IMR-90 (cell line): ENCODE measurements around the gene PUDP. TPM values are rescaled to one million over a fixed set of nuclear protein-coding genes. Genes with fewer than 3 reads are reported as not detected.

Source experiments
- ATAC-seq: fragments of 200-7000 bp; cut with Tn5 transposase; 2 replicates; pipeline ENCODE4 v1.9.1; 2020; ENCODE audit warnings: low read depth, mild to moderate bottlenecking, moderate library complexity
- BruUV-seq: library from RNA; stranded (reverse); fragments of 400-500 nt; replicated peaks from 2 replicates; lab custom pipeline; 2021; lab: Mats Ljungman, UMichigan
- CTCF ChIA-PET: fragments of 300-600 bp; formaldehyde crosslinking; extraction: SDS; loops from one replicate; lab custom pipeline; 2021; ENCODE audit warnings: antibody characterized with exemption; lab: Yijun Ruan, JAX
- POLR2A ChIA-PET: fragments of 300-600 bp; sonication (Branson Sonifier 250); formaldehyde crosslinking; loops from one replicate; lab custom pipeline; 2022; ENCODE audit warnings: antibody characterized with exemption; ENCODE audit not compliant: unreplicated experiment; lab: Charles Lee
- DNase-seq: peaks from one replicate; pipeline ENCODE4 v3.0.0; 2013
- H2AFZ ChIP-seq: replicated peaks from 2 replicates; pipeline ENCODE3; 2013; ENCODE audit warnings: low read length, mild to moderate bottlenecking; ENCODE audit not compliant: poor library complexity
- H2AK5ac ChIP-seq: 2 replicates; pipeline ENCODE4 v1.6.1; 2013; ENCODE audit warnings: low read depth, low read length, inconsistent platforms
- H2AK9ac ChIP-seq: replicated peaks from 2 replicates; pipeline ENCODE3; 2013; ENCODE audit warnings: mild to moderate bottlenecking, low read depth, low read length, moderate library complexity; ENCODE audit not compliant: poor library complexity
- H2BK120ac ChIP-seq: 2 replicates; pipeline ENCODE4 v1.6.1; 2013; ENCODE audit warnings: low read depth, low read length, inconsistent platforms
- H2BK15ac ChIP-seq: 3 replicates; pipeline ENCODE4 v1.6.1; 2013; ENCODE audit warnings: low read depth, low read length, inconsistent platforms
- H2BK20ac ChIP-seq: 2 replicates; pipeline ENCODE4 v1.6.1; 2013; ENCODE audit warnings: low read depth, mild to moderate bottlenecking, inconsistent platforms, low read length, moderate library complexity
- H2BK5ac ChIP-seq: 2 replicates; pipeline ENCODE4 v1.6.1; 2013; ENCODE audit warnings: mild to moderate bottlenecking, low read depth, low read length, inconsistent platforms; ENCODE audit not compliant: poor library complexity, severe bottlenecking
- H3K14ac ChIP-seq: replicated peaks from 2 replicates; pipeline ENCODE4 v1.6.1; 2013; ENCODE audit warnings: low read depth, low read length, inconsistent platforms
- H3K18ac ChIP-seq: 2 replicates; pipeline ENCODE4 v1.6.1; 2013; ENCODE audit warnings: low read depth, low read length, control low read depth
- H3K23ac ChIP-seq: 2 replicates; pipeline ENCODE4 v1.6.1; 2013; ENCODE audit warnings: low read depth, low read length, inconsistent platforms
- H3K27ac ChIP-seq: 2 replicates; pipeline ENCODE4 v1.5.1; 2013; ENCODE audit warnings: mild to moderate bottlenecking, control low read depth, low read length; ENCODE audit not compliant: insufficient read depth
- H3K27me3 ChIP-seq: 2 replicates; pipeline ENCODE4 v1.6.1; 2013; ENCODE audit warnings: low read length; ENCODE audit not compliant: control insufficient read depth, insufficient read depth
- H3K36me3 ChIP-seq: 2 replicates; pipeline ENCODE4 v1.6.1; 2013; ENCODE audit warnings: low read length, mixed read lengths; ENCODE audit not compliant: control insufficient read depth, insufficient read depth
- H3K4ac ChIP-seq: 2 replicates; pipeline ENCODE4 v1.6.1; 2013; ENCODE audit warnings: low read depth, low read length, inconsistent platforms
- H3K4me1 ChIP-seq: 2 replicates; pipeline ENCODE4 v1.6.1; 2013; ENCODE audit warnings: low read length, mixed read lengths; ENCODE audit not compliant: control insufficient read depth, insufficient read depth
- H3K4me2 ChIP-seq: 2 replicates; pipeline ENCODE4 v1.6.1; 2013; ENCODE audit warnings: low read depth, mild to moderate bottlenecking, control low read depth, low read length, moderate library complexity
- H3K4me3 ChIP-seq: 2 replicates; pipeline ENCODE4 v1.5.1; 2013; ENCODE audit warnings: low read depth, mild to moderate bottlenecking, control low read depth, low read length, moderate library complexity; ENCODE audit not compliant: insufficient read depth
- H3K56ac ChIP-seq: 2 replicates; pipeline ENCODE4 v1.6.1; 2013; ENCODE audit warnings: low read length, inconsistent platforms; ENCODE audit not compliant: insufficient read depth; ENCODE audit errors: extremely low read depth
- H3K79me1 ChIP-seq, 2 experiments: 2 replicates each; pipeline ENCODE4 v1.6.1; 2013; ENCODE audit warnings: low read length in 2 of 2, inconsistent platforms in 1 of 2, low read depth in 1 of 2
- H3K9ac ChIP-seq: 2 replicates; pipeline ENCODE4 v1.6.1; 2013; ENCODE audit warnings: low read depth, low read length, control low read depth
- H3K9me1 ChIP-seq: 2 replicates; pipeline ENCODE4 v1.6.1; 2013; ENCODE audit warnings: low read length, inconsistent platforms; ENCODE audit not compliant: insufficient read depth
- H3K9me3 ChIP-seq: 2 replicates; pipeline ENCODE4 v1.6.1; 2013; ENCODE audit warnings: low read length; ENCODE audit not compliant: control insufficient read depth, insufficient read depth
- H4K20me1 ChIP-seq: 2 replicates; pipeline ENCODE4 v1.6.1; 2013; ENCODE audit warnings: low read length, inconsistent platforms; ENCODE audit not compliant: insufficient read depth
- H4K5ac ChIP-seq: 2 replicates; pipeline ENCODE4 v1.6.1; 2013; ENCODE audit warnings: mild to moderate bottlenecking, low read depth, low read length, control low read depth
- H4K8ac ChIP-seq, 2 experiments: 2 replicates each; pipeline ENCODE4 v1.6.1; 2013; ENCODE audit warnings: low read depth in 2 of 2, low read length in 2 of 2, control low read depth in 1 of 2, inconsistent platforms in 1 of 2
- H4K91ac ChIP-seq: 2 replicates; pipeline ENCODE4 v1.6.1; 2013; ENCODE audit warnings: low read depth, low read length, inconsistent platforms; ENCODE audit not compliant: insufficient read depth
- NFE2L2 ChIP-seq: fragments of 150-350 bp; IDR thresholded peaks from 2 replicates; pipeline ENCODE4 v1.6.1; 2016; ENCODE audit warnings: low read depth, mild to moderate bottlenecking, low read length
- SMC3 ChIP-seq: fragments of 150-350 bp; IDR thresholded peaks from 2 replicates; pipeline ENCODE4 v1.6.1; 2016; ENCODE audit warnings: low read depth, mild to moderate bottlenecking, antibody characterized with exemption, low read length, moderate library complexity
- USF2 ChIP-seq: fragments of 150-350 bp; IDR thresholded peaks from 2 replicates; pipeline ENCODE4 v1.6.1; 2017; ENCODE audit warnings: mild to moderate bottlenecking, antibody characterized with exemption, low read length, low read depth
- WGBS, 2 experiments: methylation state at CpG; one replicate each; pipeline versions ENCODE4 v1.1.5 to v1.1.7; 2013; ENCODE audit warnings: missing lambda C conversion rate in 2 of 2; ENCODE audit not compliant: insufficient read length in 1 of 2; ENCODE audit errors: extremely low coverage in 2 of 2; 5-methylcytosine and 5-hydroxymethylcytosine counted together
- dilution Hi-C: fragments of 300-500 bp; cut with HindIII; formaldehyde crosslinking; loops from one replicate; pipeline ENCODE4 v1.14.3; 2018; ENCODE audit warnings: low sequenced_read_pairs; ENCODE audit not compliant: unreplicated experiment
- in situ Hi-C: fragments of 300-500 bp; cut with MboI; formaldehyde crosslinking; loops from 3 replicates; pipeline ENCODE4 v1.14.3; 2019; ENCODE audit warnings: low sequenced_read_pairs, inconsistent platforms, mixed read lengths
- intact Hi-C: fragments of 100-400 bp; cut with micrococcal nuclease; formaldehyde crosslinking; loops from 2 replicates; pipeline ENCODE4 v1.10.0; 2022
- polyA plus RNA-seq, 3 experiments: library from polyadenylated mRNA; depleted of rRNA; stranded (reverse); fragments of >200 nt; gene quantifications; 2 replicates each; pipeline ENCODE4 v1.2.3, GENCODE V29; 2012; ENCODE audit warnings: low replicate concordance in 1 of 3
- total RNA-seq: library from RNA; depleted of rRNA; stranded (reverse); fragments of >200 nt; gene quantifications from 2 replicates; pipeline ENCODE4 v1.2.3, GENCODE V29; 2012

PUDP gene
- total and polyA plus RNA-seq, 2 of the 4 experiments (the other 2 are of a cell fraction) = 22.2 to 28.6 TPM

GRCh38 chrX:7074908-7075204, 73.1 kb downstream of the PUDP start:
- Histone ChIP-seq H3K9me3 (no peaks in the 10 kb centered on the region), H4K5ac (no peak overlapping the region), H2BK5ac (no peak overlapping the region), H2AK5ac (no peak overlapping the region), H2BK15ac (no peak overlapping the region), H3K4me2 (no peak overlapping the region), H3K27ac (no peak overlapping the region), H3K36me3 (peaks cover 8% of the 10 kb centered on the region), H3K56ac (no peak overlapping the region), H3K9me1 (no peaks in the 10 kb centered on the region), H3K14ac (no peak overlapping the region), H3K79me1 (peaks cover 0 to 4% of the 10 kb centered on the region in 2 experiments; a peak in 2 of 4 replicates), H2BK20ac (no peak overlapping the region), H3K18ac (no peak overlapping the region), H2AK9ac (no peak overlapping the region), H4K20me1 (peaks cover 3% of the 10 kb centered on the region), H4K8ac (no peak overlapping the region), H2AFZ (no peak overlapping the region), H3K4ac (no peak overlapping the region), H3K4me1 (no peaks in the 10 kb centered on the region), H3K27me3 (no peaks in the 10 kb centered on the region), H4K91ac (no peak overlapping the region), H3K9ac (no peak overlapping the region), H2BK120ac (no peak overlapping the region), H3K23ac (no peak overlapping the region), H3K4me3 (no peak overlapping the region)
- in situ Hi-C loops = no loop called here
- CTCF ChIA-PET = no interaction called here
- ATAC-seq (no peak), DNase-seq (no peak)
- intact Hi-C loops = loop anchor here (10.0 kb wide), 1 partner anchor 850 kb away; the partner anchor contains the start of gene PNPLA4
- whole genome bisulfite sequencing, 2 experiments = 100% methylated on average over 1 of the region's 1 CpG; no CpG with 5 or more reads in 1 of the 2 experiments
- TF ChIP-seq NFE2L2 (no peak), USF2 (no peak), SMC3 (no peak)
- no TSS peak for BruUV-seq
- POLR2A ChIA-PET = no interaction called here
- dilution Hi-C loops = no loop called here
